RPMI8226 (cell line): Measurements from ENCODE around the gene ADAMTS17.

ENCODE experiments used
- DNase-seq: peaks from one replicate; pipeline ENCODE4 v3.0.0-alpha.2; 2015

ADAMTS17 gene

GRCh38 chr15:100166313-100166712 lies 175.5 kb downstream of the ADAMTS17 start:
- DNase-seq, result no peak

GRCh38 chr15:100163961-100164360 lies 177.8 kb downstream of the ADAMTS17 start:
- no peak for DNase-seq

GRCh38 chr15:100160953-100161352 lies 180.8 kb downstream of the ADAMTS17 start:
- DNase-seq, result no peak

GRCh38 chr15:100159436-100159835 lies 182.3 kb downstream of the ADAMTS17 start:
- DNase-seq, result peak; percentile 11

GRCh38 chr15:100158356-100158755 lies 183.4 kb downstream of the ADAMTS17 start:
- no peak for DNase-seq

- DNase-seq, result no peak
Observed at GRCh38 chr15:100156201-100156600, 185.6 kb downstream of the ADAMTS17 start.

GRCh38 chr15:100154338-100154737 lies 187.4 kb downstream of the ADAMTS17 start:
- no peak for DNase-seq

GRCh38 chr15:100152463-100152862 lies 189.3 kb downstream of the ADAMTS17 start:
- DNase-seq, result no peak

GRCh38 chr15:100150906-100151305 lies 190.9 kb downstream of the ADAMTS17 start:
- DNase-seq, result no peak

GRCh38 chr15:100147828-100148227 lies 193.9 kb downstream of the ADAMTS17 start:
- DNase-seq, result no peak

GRCh38 chr15:100143378-100143777 lies 198.4 kb downstream of the ADAMTS17 start:
- no peak for DNase-seq

- no peak for DNase-seq
Observed at GRCh38 chr15:100141311-100142001, 200.3 kb downstream of the ADAMTS17 start.

- DNase-seq, result no peak
Observed at GRCh38 chr15:100140527-100141308, 201.1 kb downstream of the ADAMTS17 start.

GRCh38 chr15:100134586-100134985 lies 207.2 kb downstream of the ADAMTS17 start:
- no peak for DNase-seq

- no peak for DNase-seq
Observed at GRCh38 chr15:100134089-100134583, 207.6 kb downstream of the ADAMTS17 start.

- DNase-seq, result no peak
Observed at GRCh38 chr15:100133001-100133400, 208.8 kb downstream of the ADAMTS17 start.

GRCh38 chr15:100132309-100132708 lies 209.5 kb downstream of the ADAMTS17 start:
- DNase-seq, result no peak

GRCh38 chr15:100131321-100132224 lies 210.2 kb downstream of the ADAMTS17 start:
- DNase-seq, result peak; percentile 30

GRCh38 chr15:100129677-100130076 lies 212.1 kb downstream of the ADAMTS17 start:
- no peak for DNase-seq

GRCh38 chr15:100125401-100126191 lies 216.2 kb downstream of the ADAMTS17 start:
- no peak for DNase-seq

- no peak for DNase-seq
Observed at GRCh38 chr15:100124936-100125335, 216.8 kb downstream of the ADAMTS17 start.

GRCh38 chr15:100124361-100124760 lies 217.4 kb downstream of the ADAMTS17 start:
- DNase-seq, result no peak
